Testis (tissue), 3 donors: ENCODE data around the gene PWP2. TPM values are rescaled to one million over a fixed set of nuclear protein-coding genes. Genes with fewer than 3 reads are reported as not detected.

Source experiments
- DNase-seq: peaks from one replicate; pipeline ENCODE4 v3.0.0-alpha.2; 2019
- H3K27ac ChIP-seq, 2 donors: fragments of 200-600 bp; sonication (generic); one replicate each; pipeline ENCODE4 v1.5.1; 2019
- H3K27me3 ChIP-seq: fragments of 200-600 bp; sonication (generic); one replicate; pipeline ENCODE4 v1.5.1; 2019
- H3K36me3 ChIP-seq: fragments of 200-600 bp; sonication (generic); one replicate; pipeline ENCODE4 v1.5.1; 2017; ENCODE audit warnings: low read depth; ENCODE audit errors: missing control alignments
- H3K4me1 ChIP-seq: fragments of 200-600 bp; sonication (generic); one replicate; pipeline ENCODE4 v1.5.1; 2019
- H3K4me3 ChIP-seq, 2 donors: fragments of 200-600 bp; sonication (generic); one replicate each; pipeline ENCODE4 v1.5.1; 2017 to 2019
- H3K9me3 ChIP-seq: fragments of 200-600 bp; sonication (generic); one replicate; pipeline ENCODE4 v1.5.1; 2017
- POLR2A ChIP-seq: fragments of 450-650 bp; IDR thresholded peaks from one replicate; pipeline ENCODE4 v1.6.1; 2017; ENCODE audit warnings: antibody characterized with exemption, mild to moderate bottlenecking, moderate library complexity
- WGBS, 2 donors: methylation state at CpG; one replicate each; pipeline ENCODE4 v1.1.5; 2018; 5-methylcytosine and 5-hydroxymethylcytosine counted together
- intact Hi-C: fragments of 100-400 bp; cut with DNase I; formaldehyde crosslinking; loops from one replicate; pipeline ENCODE4 v1.15.1; 2023; ENCODE audit warnings: low total_unique reads
- polyA plus RNA-seq: library from polyadenylated mRNA; stranded (reverse); fragments of 350-450 nt; fragmentation: Illumina TruSeq; extraction: RNeasy Lipid Tissue Mini Kit (QIAGEN cat#74804); gene quantifications from one replicate; pipeline ENCODE4 v1.2.3, GENCODE V29; 2014; ENCODE audit warnings: low read depth, low replicate concordance; ENCODE audit not compliant: insufficient read depth
- total RNA-seq, 2 donors: library from RNA; depleted of rRNA; stranded (reverse); fragments of >200 nt; gene quantifications; one replicate each; pipeline ENCODE4 v1.2.3, GENCODE V29; 2016
- TF ChIP-seq, protein P1 (sequence below), 3 experiments: fragments of 450-650 bp in 2 of 3; fragments of 200-600 bp in 1 of 3; sonication (generic) in 1 of 3; IDR thresholded peaks; one replicate each; pipeline ENCODE4 v1.5.1; 2016 to 2019; ENCODE audit warnings: antibody characterized with exemption in 3 of 3, mild to moderate bottlenecking in 2 of 3, moderate library complexity in 1 of 3

The PWP2 gene
- total and polyA plus RNA-seq, 3 donors from 2014 or later: 7.8 to 23.7 (median 10.8) TPM

DNA sequence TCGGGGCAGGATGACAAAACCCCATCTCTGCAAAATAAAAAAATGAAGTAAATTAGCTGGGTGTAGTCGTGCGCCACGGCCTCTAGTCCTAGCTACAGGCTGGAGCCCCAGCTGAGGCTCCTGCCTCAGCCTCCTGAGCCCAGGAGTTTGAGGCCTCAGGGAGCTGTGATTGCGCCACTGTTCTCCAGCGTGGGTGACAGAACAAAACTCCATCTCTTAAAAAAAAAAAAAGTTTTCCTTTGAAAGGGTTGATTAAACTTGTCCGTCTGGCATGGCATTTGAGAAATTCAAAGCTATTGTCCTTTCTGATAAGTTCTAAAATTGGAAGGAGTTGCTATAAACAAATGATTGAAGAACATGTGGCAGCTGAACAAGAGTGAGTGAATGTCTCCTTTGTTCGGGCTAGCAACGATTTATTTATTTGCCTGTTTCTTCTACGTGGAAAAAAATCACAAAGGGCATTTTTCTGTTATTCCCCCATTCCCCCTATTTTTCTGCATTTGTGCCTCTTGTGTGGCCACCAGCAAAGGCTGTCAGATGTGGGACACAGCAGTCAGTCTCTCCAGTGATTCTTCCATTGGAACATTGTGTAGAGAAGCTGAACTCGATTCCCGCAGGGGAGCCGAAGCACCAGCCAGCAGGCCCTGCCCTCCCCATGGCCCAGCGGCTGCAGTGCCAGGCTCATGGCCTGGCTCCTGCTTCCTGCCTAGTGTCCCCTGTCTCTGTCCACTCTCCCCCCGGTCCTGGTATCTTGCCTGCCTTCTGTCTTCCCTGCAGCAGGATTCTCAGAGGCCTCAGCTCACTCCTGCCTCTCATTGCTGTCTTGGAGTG, 21.5 kb upstream of the PWP2 start:
- WGBS, 2 donors: 65% methylated on average over 15 of the region's 15 CpGs

DNA sequence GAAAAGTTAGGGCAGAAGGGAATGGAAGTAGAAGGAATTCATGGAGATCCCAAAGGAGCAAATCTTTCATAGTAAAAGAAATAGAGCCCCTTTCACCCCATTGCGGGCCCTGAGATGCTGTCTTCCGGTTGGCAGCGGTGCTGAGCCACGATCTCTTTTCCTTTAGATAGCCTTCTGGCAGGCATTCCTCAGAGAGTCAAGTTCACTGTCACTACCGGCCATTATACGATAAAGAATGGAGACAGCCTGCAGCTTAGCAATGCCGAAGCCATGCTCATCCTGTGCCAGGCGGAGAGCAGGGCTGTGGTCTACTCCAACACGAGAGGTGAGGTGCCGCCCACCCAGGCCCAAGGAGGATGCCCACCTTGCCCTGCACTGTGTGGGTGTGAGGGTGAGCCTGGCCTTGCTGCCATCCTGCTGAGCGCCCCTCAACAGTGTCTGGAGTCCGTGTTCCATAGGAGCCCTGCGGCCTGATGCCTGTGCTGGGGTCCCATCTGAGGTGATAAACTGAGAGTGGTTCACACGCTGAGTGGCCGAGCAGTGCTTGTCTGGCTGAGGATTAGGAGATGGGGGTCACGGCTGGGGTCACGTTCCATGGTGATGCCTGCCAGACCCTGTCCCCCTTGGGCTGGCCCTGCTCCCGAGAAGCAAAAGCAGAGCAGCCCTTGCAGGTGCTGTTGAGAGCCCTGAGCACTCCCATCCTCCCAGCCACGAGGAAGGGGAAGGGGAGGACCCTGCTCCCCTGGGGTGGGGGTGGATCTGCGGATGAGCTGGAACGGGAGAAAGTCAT, 20.4 kb upstream of the PWP2 start:
- H3K27ac ChIP-seq: peak overlapping the region; percentile 57 to 70
- intact Hi-C loops: no loop called here
- WGBS, 2 donors: 82% methylated on average over 9 to 21 of the region's 21 CpGs

More for the DNA sequence above, 21.5 kb upstream of the PWP2 start:
- intact Hi-C loops: no loop called here
- Histone ChIP-seq H3K4me1 (peaks cover 18% of the 10 kb centered on the region), H3K36me3 (no peaks in the 10 kb centered on the region), H3K4me3 (no peak overlapping the region), H3K27ac (peak overlapping the region; percentile 57 to 70), H3K27me3 (no peaks in the 10 kb centered on the region), H3K9me3 (no peaks in the 10 kb centered on the region)
- TF ChIP-seq, protein P1, sequence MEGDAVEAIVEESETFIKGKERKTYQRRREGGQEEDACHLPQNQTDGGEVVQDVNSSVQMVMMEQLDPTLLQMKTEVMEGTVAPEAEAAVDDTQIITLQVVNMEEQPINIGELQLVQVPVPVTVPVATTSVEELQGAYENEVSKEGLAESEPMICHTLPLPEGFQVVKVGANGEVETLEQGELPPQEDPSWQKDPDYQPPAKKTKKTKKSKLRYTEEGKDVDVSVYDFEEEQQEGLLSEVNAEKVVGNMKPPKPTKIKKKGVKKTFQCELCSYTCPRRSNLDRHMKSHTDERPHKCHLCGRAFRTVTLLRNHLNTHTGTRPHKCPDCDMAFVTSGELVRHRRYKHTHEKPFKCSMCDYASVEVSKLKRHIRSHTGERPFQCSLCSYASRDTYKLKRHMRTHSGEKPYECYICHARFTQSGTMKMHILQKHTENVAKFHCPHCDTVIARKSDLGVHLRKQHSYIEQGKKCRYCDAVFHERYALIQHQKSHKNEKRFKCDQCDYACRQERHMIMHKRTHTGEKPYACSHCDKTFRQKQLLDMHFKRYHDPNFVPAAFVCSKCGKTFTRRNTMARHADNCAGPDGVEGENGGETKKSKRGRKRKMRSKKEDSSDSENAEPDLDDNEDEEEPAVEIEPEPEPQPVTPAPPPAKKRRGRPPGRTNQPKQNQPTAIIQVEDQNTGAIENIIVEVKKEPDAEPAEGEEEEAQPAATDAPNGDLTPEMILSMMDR (IDR thresholded peaks at IDR 0.05): no peak
- no peak for TF ChIP-seq POLR2A
- DNase-seq: peak; percentile 49

DNA sequence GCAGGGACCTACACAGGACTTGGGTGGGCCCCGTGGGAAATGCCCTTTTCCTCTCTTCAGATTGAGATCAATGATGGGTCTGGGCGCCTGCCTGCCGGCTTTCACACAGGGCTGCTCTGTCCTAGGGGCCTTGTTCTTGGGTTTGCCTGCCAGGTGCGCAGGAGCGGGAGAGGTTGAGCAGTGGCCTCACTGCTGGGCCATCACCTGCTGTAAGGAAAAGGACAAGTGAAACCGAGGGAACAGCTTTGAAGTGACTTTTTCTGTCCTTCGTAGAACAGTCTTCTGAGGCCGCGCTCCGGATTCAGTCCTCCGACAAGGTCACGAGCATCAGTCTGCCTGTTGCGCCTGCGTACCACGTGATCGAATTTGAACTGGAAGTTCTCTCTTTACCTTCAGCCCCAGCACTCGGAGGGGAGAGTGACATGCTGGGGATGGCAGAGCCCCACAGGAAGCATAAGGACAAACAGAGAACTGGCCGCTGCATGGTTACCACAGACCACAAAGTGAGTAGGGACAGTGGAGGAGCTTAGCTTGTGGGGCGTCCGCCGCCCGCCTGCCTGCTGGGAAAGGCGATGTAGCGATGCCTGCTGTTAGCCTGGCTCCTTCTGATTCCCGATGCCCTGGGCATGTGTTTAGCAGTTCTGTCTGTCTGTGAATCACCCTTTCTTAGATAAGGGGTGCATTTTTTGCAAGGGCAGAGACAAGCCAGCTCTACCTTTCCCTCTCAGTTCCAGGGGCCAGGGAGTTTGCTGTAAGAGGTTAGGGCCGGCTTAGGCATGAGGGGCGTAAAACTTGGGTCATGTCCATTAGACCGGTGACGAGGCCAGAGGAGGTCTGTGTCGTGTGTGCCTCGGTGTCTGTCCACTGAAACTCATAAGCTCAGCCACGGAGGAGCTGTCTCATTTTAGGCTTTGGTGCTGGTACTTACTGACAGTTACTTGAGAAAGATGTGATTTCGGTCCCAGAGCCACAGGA, 19.5 kb upstream of the PWP2 start:
- H3K36me3 ChIP-seq: no peaks in the 10 kb centered on the region
- no peaks in the 10 kb centered on the region for H3K27me3 ChIP-seq
- 85 to 93% methylated on average over 31 to 33 of the region's 33 CpGs for WGBS, 2 donors
- H3K4me1 ChIP-seq: peaks cover 17% of the 10 kb centered on the region
- H3K9me3 ChIP-seq: no peaks in the 10 kb centered on the region
- no peak for TF ChIP-seq POLR2A
- TF ChIP-seq, protein P1 (IDR thresholded peaks at IDR 0.05): no peak
- H3K27ac ChIP-seq: peak overlapping the region in 1 of 2 donors; percentile 70
- DNase-seq: peak; percentile 19
- H3K4me3 ChIP-seq: no peak overlapping the region
- intact Hi-C loops: no loop called here

More for the DNA sequence above, 20.4 kb upstream of the PWP2 start:
- H3K9me3 ChIP-seq: no peaks in the 10 kb centered on the region
- H3K4me3 ChIP-seq: no peak overlapping the region
- TF ChIP-seq, protein P1 (IDR thresholded peaks at IDR 0.05): no peak
- no peak for TF ChIP-seq POLR2A
- DNase-seq: peak; percentile 14
- H3K36me3 ChIP-seq: no peaks in the 10 kb centered on the region
- peaks cover 18% of the 10 kb centered on the region for H3K4me1 ChIP-seq
- H3K27me3 ChIP-seq: no peaks in the 10 kb centered on the region

DNA sequence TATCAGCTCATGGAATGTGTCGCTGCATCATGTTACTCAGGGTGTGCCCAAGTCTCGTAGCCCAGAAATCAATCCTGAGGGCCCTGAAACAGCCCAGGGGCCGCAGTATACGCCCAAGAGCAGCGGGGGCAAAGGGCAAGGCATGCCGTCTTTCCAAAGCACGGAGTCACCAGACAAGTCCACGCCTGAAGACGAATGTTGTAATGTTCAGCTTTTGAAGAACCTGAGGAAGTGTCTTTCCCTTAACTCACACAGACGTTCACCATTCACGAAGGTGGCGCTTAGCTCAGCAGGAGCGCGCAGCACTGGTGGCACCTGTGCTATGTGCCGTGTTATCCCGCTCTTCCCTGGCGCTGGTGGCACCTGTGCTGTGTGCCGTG, 18.8 kb upstream of the PWP2 start:
- H3K27me3 ChIP-seq: no peaks in the 10 kb centered on the region
- H3K4me1 ChIP-seq: peaks cover 12% of the 10 kb centered on the region
- peak; percentile 6 for DNase-seq
- 94 to 97% methylated on average over 17 to 18 of the region's 18 CpGs for WGBS, 2 donors
- H3K36me3 ChIP-seq: no peaks in the 10 kb centered on the region
- intact Hi-C loops: no loop called here
- no peak overlapping the region for H3K27ac ChIP-seq
- no peaks in the 10 kb centered on the region for H3K9me3 ChIP-seq
- TF ChIP-seq, protein P1 (IDR thresholded peaks at IDR 0.05): no peak
- TF ChIP-seq POLR2A: no peak
- H3K4me3 ChIP-seq: no peak overlapping the region
